Liver (tissue), 5 donors: ENCODE data around the gene HNRNPA3. TPM values are rescaled to one million over a fixed set of nuclear protein-coding genes. Genes with fewer than 3 reads are reported as not detected.

Source experiments
- polyA plus RNA-seq, 2 donors: library from polyadenylated mRNA; stranded (reverse) in 1 of 2; unstranded in 1 of 2; fragments of 200-250 nt in 1 of 2; fragments of >200 nt in 1 of 2; fragmentation: Nextera tagmentation in 1 of 2; extraction: Ambion mirVana in 1 of 2; gene quantifications; one replicate each; pipeline versions ENCODE4 v1.2.1 to v1.2.3, GENCODE V29; 2013 to 2015
- small RNA-seq: library from RNA; depleted of rRNA; stranded (forward); fragments of <200 nt; gene quantifications from one replicate; pipeline ENCODE3, GENCODE V24; 2014
- total RNA-seq, 2 donors: library from RNA; depleted of rRNA; stranded (reverse); fragments of >200 nt; gene quantifications; one replicate each; pipeline ENCODE4 v1.2.3, GENCODE V29; 2014
- donor health status: healthy.
- donor health status: healthy.
- donor health status: healthy.

HNRNPA3 gene
- total and polyA plus RNA-seq, 4 donors: 22.9 to 72.5 (median 51.7) TPM

Small RNAs within 50 kb of the gene (small RNA-seq; reads per million reads assigned to genes)
- gene MIR3128 (not detected), gene RF00019 (not detected)

Other genes starting within 250 kb of the HNRNPA3 start
- 10 to 100 TPM; 22.5 to 31.0 TPM for gene NFE2L2, start 51.9 kb downstream of the HNRNPA3 start, total RNA-seq
- 10 to 100 TPM; 26.8 to 27.4 TPM for gene NFE2L2, start 51.9 kb downstream of the HNRNPA3 start, polyA plus RNA-seq
- 10 to 100 TPM; 29.0 to 46.9 TPM for gene AGPS, start 180.0 kb downstream of the HNRNPA3 start, total RNA-seq
- gene AGPS, start 180.0 kb downstream of the HNRNPA3 start, polyA plus RNA-seq: 1 to 10 TPM; 6.3 to 7.6 TPM